DND-41 (cell line): ENCODE measurements around the gene MAP2.

Experiments used
- ATAC-seq: fragments of 200-7000 bp; cut with Tn5 transposase; 3 replicates; pipeline ENCODE4 v1.9.1; 2021; ENCODE audit warnings: low read depth; ENCODE audit not compliant: insufficient read depth
- DNase-seq: peaks from one replicate; pipeline ENCODE4 v3.0.0-alpha.2; 2020
- H2AFZ ChIP-seq: 2 replicates; pipeline ENCODE4 v1.6.0; 2012; ENCODE audit warnings: low read depth, low read length
- H3K27ac ChIP-seq: 2 replicates; pipeline ENCODE4 v1.5.1; 2012; ENCODE audit warnings: low read length, inconsistent platforms
- H3K27me3 ChIP-seq: fragments of 200-600 bp; sonication (generic); 2 replicates; pipeline ENCODE4 v1.6.0; 2012; ENCODE audit warnings: low read length, mild to moderate bottlenecking, inconsistent platforms; ENCODE audit not compliant: insufficient read depth, poor library complexity
- H3K36me3 ChIP-seq: 2 replicates; pipeline ENCODE4 v1.5.1; 2012; ENCODE audit warnings: low read length, inconsistent platforms; ENCODE audit not compliant: insufficient read depth
- H3K4me1 ChIP-seq: 2 replicates; pipeline ENCODE4 v1.5.1; 2012; ENCODE audit warnings: mild to moderate bottlenecking, low read length; ENCODE audit not compliant: insufficient read depth
- H3K4me2 ChIP-seq: 2 replicates; pipeline ENCODE4 v1.6.0; 2012; ENCODE audit warnings: mild to moderate bottlenecking, moderate library complexity, low read length, inconsistent platforms; ENCODE audit not compliant: insufficient read depth
- H3K4me3 ChIP-seq, 2 experiments: fragments of 200-600 bp in 1 of 2; shearing (Covaris generic) in 1 of 2; 2 replicates each; pipeline ENCODE4 v1.5.1; 2012 to 2016; ENCODE audit warnings: inconsistent platforms in 2 of 2, low read length in 2 of 2, mild to moderate bottlenecking in 2 of 2, low read depth in 1 of 2, moderate library complexity in 1 of 2
- H3K79me2 ChIP-seq: 2 replicates; pipeline ENCODE4 v1.6.0; 2012; ENCODE audit warnings: low read length, inconsistent platforms; ENCODE audit not compliant: insufficient read depth
- H3K9ac ChIP-seq: 2 replicates; pipeline ENCODE4 v1.6.0; 2012; ENCODE audit warnings: low read depth, mild to moderate bottlenecking, inconsistent platforms, low read length, moderate library complexity
- H3K9me3 ChIP-seq: 2 replicates; pipeline ENCODE4 v1.5.1; 2012; ENCODE audit warnings: low read length, moderate library complexity, mild to moderate bottlenecking, inconsistent platforms; ENCODE audit not compliant: insufficient read depth, severe bottlenecking
- H4K20me1 ChIP-seq: 2 replicates; pipeline ENCODE4 v1.6.0; 2012; ENCODE audit warnings: low read length; ENCODE audit not compliant: insufficient read depth
- EZH2 ChIP-seq: IDR thresholded peaks from 3 replicates; pipeline ENCODE4 v1.6.1; 2012; ENCODE audit warnings: borderline replicate concordance, low read depth, mild to moderate bottlenecking, moderate library complexity, low read length, inconsistent platforms; ENCODE audit not compliant: severe bottlenecking
- TF ChIP-seq, protein P1 (sequence below): IDR thresholded peaks from 2 replicates; pipeline ENCODE4 v1.5.1; 2012; ENCODE audit warnings: borderline replicate concordance, low read length, moderate library complexity, mild to moderate bottlenecking; ENCODE audit not compliant: poor library complexity, severe bottlenecking; ENCODE audit errors: extremely low read depth

MAP2 gene

DNA sequence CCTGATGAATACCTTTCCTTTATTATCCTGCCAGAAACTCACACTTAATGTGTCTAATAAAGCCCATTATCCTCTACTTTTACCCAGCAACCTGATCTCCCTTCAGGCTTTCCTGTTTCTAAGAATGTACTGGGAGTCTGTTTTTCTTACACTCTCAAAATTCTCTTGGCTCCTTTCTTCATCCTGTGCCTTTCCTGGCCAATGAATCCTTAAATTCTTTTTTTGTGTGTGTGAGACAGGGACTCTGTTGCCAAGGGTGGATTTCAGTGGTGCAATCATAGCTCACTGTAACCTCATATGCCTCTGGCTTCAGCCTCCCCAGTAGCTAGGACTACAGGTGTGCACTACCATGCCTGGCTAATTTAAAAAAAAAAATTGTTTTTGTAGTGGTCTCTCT, 72.7 kb downstream of the MAP2 start:
- no peaks in the 10 kb centered on the region for H3K4me1 ChIP-seq
- no peak overlapping the region for H3K4me3 ChIP-seq
- H3K27ac ChIP-seq = no peak overlapping the region
- no peak overlapping the region for H2AFZ ChIP-seq
- H3K36me3 ChIP-seq = no peaks in the 10 kb centered on the region
- ATAC-seq (no peak), DNase-seq (no peak)
- no peaks in the 10 kb centered on the region for H3K27me3 ChIP-seq
- H3K4me2 ChIP-seq = no peak overlapping the region
- H3K9ac ChIP-seq = no peak overlapping the region
- TF ChIP-seq EZH2 = no peak
- TF ChIP-seq, protein P1, sequence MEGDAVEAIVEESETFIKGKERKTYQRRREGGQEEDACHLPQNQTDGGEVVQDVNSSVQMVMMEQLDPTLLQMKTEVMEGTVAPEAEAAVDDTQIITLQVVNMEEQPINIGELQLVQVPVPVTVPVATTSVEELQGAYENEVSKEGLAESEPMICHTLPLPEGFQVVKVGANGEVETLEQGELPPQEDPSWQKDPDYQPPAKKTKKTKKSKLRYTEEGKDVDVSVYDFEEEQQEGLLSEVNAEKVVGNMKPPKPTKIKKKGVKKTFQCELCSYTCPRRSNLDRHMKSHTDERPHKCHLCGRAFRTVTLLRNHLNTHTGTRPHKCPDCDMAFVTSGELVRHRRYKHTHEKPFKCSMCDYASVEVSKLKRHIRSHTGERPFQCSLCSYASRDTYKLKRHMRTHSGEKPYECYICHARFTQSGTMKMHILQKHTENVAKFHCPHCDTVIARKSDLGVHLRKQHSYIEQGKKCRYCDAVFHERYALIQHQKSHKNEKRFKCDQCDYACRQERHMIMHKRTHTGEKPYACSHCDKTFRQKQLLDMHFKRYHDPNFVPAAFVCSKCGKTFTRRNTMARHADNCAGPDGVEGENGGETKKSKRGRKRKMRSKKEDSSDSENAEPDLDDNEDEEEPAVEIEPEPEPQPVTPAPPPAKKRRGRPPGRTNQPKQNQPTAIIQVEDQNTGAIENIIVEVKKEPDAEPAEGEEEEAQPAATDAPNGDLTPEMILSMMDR = no peak
- H3K9me3 ChIP-seq = no peaks in the 10 kb centered on the region
- no peaks in the 10 kb centered on the region for H3K79me2 ChIP-seq
- no peaks in the 10 kb centered on the region for H4K20me1 ChIP-seq

DNA sequence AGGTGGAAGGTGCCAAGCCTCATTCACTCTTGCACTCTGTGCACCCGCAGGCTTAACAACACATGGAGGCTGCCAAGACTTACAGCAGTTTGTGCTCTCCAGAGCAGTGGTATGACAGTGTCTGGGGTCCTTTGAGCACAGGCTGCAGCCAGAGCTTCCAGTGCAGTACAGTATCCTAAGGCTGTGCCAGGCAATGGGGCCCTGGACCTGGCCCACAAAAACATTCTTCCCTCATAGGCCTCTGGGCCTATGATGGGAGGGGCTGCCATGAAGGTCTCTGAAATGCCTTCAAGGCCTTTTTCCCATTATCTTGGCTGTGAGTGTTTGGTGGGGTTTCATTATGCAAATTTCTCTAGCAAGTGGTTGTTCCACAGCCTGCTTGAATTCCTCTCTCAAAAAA, 74.8 kb downstream of the MAP2 start:
- no peak for TF ChIP-seq EZH2
- TF ChIP-seq, protein P1 = no peak
- no peaks in the 10 kb centered on the region for H3K4me1 ChIP-seq
- H3K9me3 ChIP-seq = no peaks in the 10 kb centered on the region
- no peak overlapping the region for H3K4me3 ChIP-seq
- no peaks in the 10 kb centered on the region for H3K79me2 ChIP-seq
- H2AFZ ChIP-seq = no peak overlapping the region
- no peaks in the 10 kb centered on the region for H3K36me3 ChIP-seq
- ATAC-seq (no peak), DNase-seq (no peak)
- no peaks in the 10 kb centered on the region for H3K27me3 ChIP-seq
- H3K9ac ChIP-seq = no peak overlapping the region
- no peaks in the 10 kb centered on the region for H4K20me1 ChIP-seq
- no peak overlapping the region for H3K27ac ChIP-seq
- H3K4me2 ChIP-seq = no peak overlapping the region

DNA sequence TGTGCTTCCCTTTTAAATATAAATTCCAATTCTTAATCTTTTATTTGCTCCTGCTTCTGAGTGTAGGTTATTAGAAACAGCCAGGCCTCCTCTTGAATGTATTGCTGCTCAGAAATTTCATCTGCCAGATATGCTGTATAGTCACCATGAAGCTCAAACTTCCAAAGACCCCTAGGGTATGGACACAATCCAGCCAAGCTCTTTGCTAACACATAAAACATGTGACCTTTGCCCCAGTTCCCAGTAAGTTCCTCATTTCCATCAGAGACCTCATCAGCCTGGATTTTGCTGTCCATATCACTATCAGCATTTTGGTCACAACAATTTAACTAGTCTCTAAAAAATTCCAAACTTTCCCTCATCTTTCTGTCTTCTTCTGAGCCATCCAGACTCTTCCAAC, 75.2 kb downstream of the MAP2 start:
- ATAC-seq = no peak
- H3K36me3 ChIP-seq = no peaks in the 10 kb centered on the region
- H2AFZ ChIP-seq = no peak overlapping the region
- H3K79me2 ChIP-seq = no peaks in the 10 kb centered on the region
- no peak overlapping the region for H3K27ac ChIP-seq
- TF ChIP-seq, protein P1 = no peak
- TF ChIP-seq EZH2 = no peak
- H3K9me3 ChIP-seq = no peaks in the 10 kb centered on the region
- no peaks in the 10 kb centered on the region for H4K20me1 ChIP-seq
- H3K4me3 ChIP-seq = no peak overlapping the region
- H3K4me2 ChIP-seq = no peak overlapping the region
- no peaks in the 10 kb centered on the region for H3K4me1 ChIP-seq
- DNase-seq = no peak
- no peaks in the 10 kb centered on the region for H3K27me3 ChIP-seq
- no peak overlapping the region for H3K9ac ChIP-seq

DNA sequence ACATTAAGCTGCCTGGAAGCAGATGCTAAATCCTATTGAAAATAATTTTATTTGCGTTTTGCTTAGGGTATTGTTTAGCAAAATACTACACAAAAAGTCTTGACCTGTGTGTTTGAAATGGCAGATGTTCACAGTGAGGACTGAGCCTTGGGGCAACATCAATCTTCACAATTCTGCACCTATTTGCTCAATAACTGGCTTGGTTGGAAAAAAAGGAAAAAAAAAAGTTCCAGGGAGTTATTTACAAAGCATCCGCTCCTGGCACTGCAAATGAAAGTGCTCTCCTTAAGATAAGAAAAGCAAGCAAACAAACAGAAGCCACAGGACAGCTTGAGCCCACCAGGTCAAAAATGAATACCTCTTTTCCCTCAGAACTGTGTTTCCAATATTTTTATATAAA, 77.7 kb downstream of the MAP2 start:
- no peak for DNase-seq
- H3K27ac ChIP-seq = no peak overlapping the region

More for the DNA sequence above, 77.7 kb downstream of the MAP2 start:
- Histone ChIP-seq H2AFZ (no peak overlapping the region), H3K36me3 (no peaks in the 10 kb centered on the region), H3K4me2 (no peak overlapping the region), H3K79me2 (no peaks in the 10 kb centered on the region), H3K4me3 (no peak overlapping the region), H4K20me1 (no peaks in the 10 kb centered on the region), H3K9me3 (no peaks in the 10 kb centered on the region), H3K27me3 (no peaks in the 10 kb centered on the region), H3K9ac (no peak overlapping the region), H3K4me1 (no peaks in the 10 kb centered on the region)
- TF ChIP-seq, protein P1 = no peak
- no peak for TF ChIP-seq EZH2
- no peak for ATAC-seq
